Mononuclear cell (primary cell): ENCODE data around the gene TMEM215. TPM values are rescaled to one million over a fixed set of nuclear protein-coding genes. Genes with fewer than 3 reads are reported as not detected.
"Not testable (repeated sequence)": the region's sequence is repeated elsewhere in the genome, so short reads cannot be mapped to it uniquely, and the experiment has no call there.

Experiments
- H3K27me3 ChIP-seq: 2 replicates; pipeline ENCODE4 v1.6.0; 2011; ENCODE audit warnings: low read length, control low read depth; ENCODE audit not compliant: insufficient read depth
- H3K4me1 ChIP-seq: 2 replicates; pipeline ENCODE4 v1.5.1; 2011; ENCODE audit warnings: mild to moderate bottlenecking, low read length, control low read depth; ENCODE audit not compliant: insufficient read depth
- H3K4me3 ChIP-seq: 2 replicates; pipeline ENCODE4 v1.5.1; 2011; ENCODE audit warnings: mild to moderate bottlenecking, low read length, moderate library complexity
- H3K9me3 ChIP-seq: 2 replicates; pipeline ENCODE4 v1.5.1; 2011; ENCODE audit warnings: low read depth, mild to moderate bottlenecking, control low read depth, low read length
- total RNA-seq: library from RNA; depleted of rRNA; stranded (reverse); fragments of >200 nt; gene quantifications from one replicate; pipeline ENCODE4 v1.2.3, GENCODE V29; 2012

TMEM215 gene
- not detected for total RNA-seq

- Histone ChIP-seq H3K4me3 (no peak within 1 kb of the TSS), H3K27me3 (peaks cover 56% of the 10 kb centered on the region), H3K4me1 (no peaks in the 10 kb centered on the region), H3K9me3 (no peaks in the 10 kb centered on the region)
Observed at GRCh38 chr9:32783168-32783891, at the start of gene TMEM215. TSS of gene TMEM215 (plus strand) at chr9:32783540. CDS start at chr9:32784184, 644 bp downstream.

GRCh38 chr9:32735476-32735875, 47.9 kb upstream of the TMEM215 start:
- Histone ChIP-seq H3K9me3 (no peaks in the 10 kb centered on the region), H3K4me1 (no peaks in the 10 kb centered on the region), H3K27me3 (no peaks in the 10 kb centered on the region), H3K4me3 (no peak overlapping the region)

- H3K9me3 ChIP-seq = no peaks in the 10 kb centered on the region
- H3K4me1 ChIP-seq = no peaks in the 10 kb centered on the region
- no peaks in the 10 kb centered on the region for H3K27me3 ChIP-seq
- H3K4me3 ChIP-seq = no peak overlapping the region
Observed at GRCh38 chr9:32737378-32737777, 46.0 kb upstream of the TMEM215 start.

GRCh38 chr9:32738501-32739172, 44.7 kb upstream of the TMEM215 start:
- no peaks in the 10 kb centered on the region for H3K4me1 ChIP-seq
- H3K27me3 ChIP-seq = no peaks in the 10 kb centered on the region
- no peaks in the 10 kb centered on the region for H3K9me3 ChIP-seq
- no peak overlapping the region for H3K4me3 ChIP-seq

GRCh38 chr9:32741706-32742105, 41.6 kb upstream of the TMEM215 start:
- Histone ChIP-seq H3K27me3 (no peaks in the 10 kb centered on the region), H3K4me3 (no peak overlapping the region), H3K9me3 (no peaks in the 10 kb centered on the region), H3K4me1 (no peaks in the 10 kb centered on the region)

- Histone ChIP-seq H3K4me3 (no peak overlapping the region), H3K9me3 (no peaks in the 10 kb centered on the region), H3K4me1 (no peaks in the 10 kb centered on the region), H3K27me3 (no peaks in the 10 kb centered on the region)
Observed at GRCh38 chr9:32742296-32742695, 41.0 kb upstream of the TMEM215 start.

- H3K9me3 ChIP-seq = no peaks in the 10 kb centered on the region
- H3K4me1 ChIP-seq = no peaks in the 10 kb centered on the region
- no peaks in the 10 kb centered on the region for H3K27me3 ChIP-seq
- H3K4me3 ChIP-seq = no peak overlapping the region
Observed at GRCh38 chr9:32748013-32748412, 35.3 kb upstream of the TMEM215 start.

- H3K4me1 ChIP-seq = no peaks in the 10 kb centered on the region
- no peaks in the 10 kb centered on the region for H3K27me3 ChIP-seq
- H3K9me3 ChIP-seq = no peaks in the 10 kb centered on the region
Observed at GRCh38 chr9:32755730-32756129, 27.6 kb upstream of the TMEM215 start.

GRCh38 chr9:32764139-32764538, 19.2 kb upstream of the TMEM215 start:
- Histone ChIP-seq H3K4me3 (no peak overlapping the region), H3K4me1 (no peaks in the 10 kb centered on the region), H3K9me3 (no peaks in the 10 kb centered on the region), H3K27me3 (no peaks in the 10 kb centered on the region)

More at GRCh38 chr9:32755730-32756129, 27.6 kb upstream of the TMEM215 start:
- no peak overlapping the region for H3K4me3 ChIP-seq

GRCh38 chr9:32775283-32775682, 8.1 kb upstream of the TMEM215 start:
- Histone ChIP-seq H3K4me1 (no peaks in the 10 kb centered on the region), H3K9me3 (peaks cover 19% of the 10 kb centered on the region), H3K4me3 (no peak overlapping the region), H3K27me3 (peaks cover 7% of the 10 kb centered on the region)

- Histone ChIP-seq H3K27me3 (peaks cover 16% of the 10 kb centered on the region), H3K9me3 (peaks cover 19% of the 10 kb centered on the region), H3K4me3 (no peak overlapping the region), H3K4me1 (no peaks in the 10 kb centered on the region)
Observed at GRCh38 chr9:32776201-32776600, 7.1 kb upstream of the TMEM215 start.

- peaks cover 56% of the 10 kb centered on the region for H3K27me3 ChIP-seq
- H3K9me3 ChIP-seq = no peaks in the 10 kb centered on the region
- no peak overlapping the region for H3K4me3 ChIP-seq
- H3K4me1 ChIP-seq = no peaks in the 10 kb centered on the region
Observed at GRCh38 chr9:32782476-32783167, 718 bp upstream of the TMEM215 start.

GRCh38 chr9:32787816-32788215, 4.5 kb downstream of the TMEM215 start:
- Histone ChIP-seq H3K27me3 (peaks cover 27% of the 10 kb centered on the region), H3K4me3 (no peak overlapping the region), H3K4me1 (no peaks in the 10 kb centered on the region), H3K9me3 (no peaks in the 10 kb centered on the region)

- H3K9me3 ChIP-seq, H3K27me3 ChIP-seq, H3K4me1 ChIP-seq, H3K4me3 ChIP-seq: not testable (repeated sequence)
Observed at GRCh38 chr9:32796015-32796414, 12.7 kb downstream of the TMEM215 start.

- H3K9me3 ChIP-seq = no peaks in the 10 kb centered on the region
- H3K4me3 ChIP-seq = no peak overlapping the region
- no peaks in the 10 kb centered on the region for H3K4me1 ChIP-seq
- H3K27me3 ChIP-seq = no peaks in the 10 kb centered on the region
Observed at GRCh38 chr9:32801530-32801929, 18.2 kb downstream of the TMEM215 start.
